CD4-positive, alpha-beta T cell treated with Interleukin-4 for 4 hours (primary cell): ENCODE data around the gene SELENOS.

Source experiments
- DNase-seq: peaks from one replicate; pipeline ENCODE4 v3.0.0-alpha.2; 2020

SELENOS gene

DNA sequence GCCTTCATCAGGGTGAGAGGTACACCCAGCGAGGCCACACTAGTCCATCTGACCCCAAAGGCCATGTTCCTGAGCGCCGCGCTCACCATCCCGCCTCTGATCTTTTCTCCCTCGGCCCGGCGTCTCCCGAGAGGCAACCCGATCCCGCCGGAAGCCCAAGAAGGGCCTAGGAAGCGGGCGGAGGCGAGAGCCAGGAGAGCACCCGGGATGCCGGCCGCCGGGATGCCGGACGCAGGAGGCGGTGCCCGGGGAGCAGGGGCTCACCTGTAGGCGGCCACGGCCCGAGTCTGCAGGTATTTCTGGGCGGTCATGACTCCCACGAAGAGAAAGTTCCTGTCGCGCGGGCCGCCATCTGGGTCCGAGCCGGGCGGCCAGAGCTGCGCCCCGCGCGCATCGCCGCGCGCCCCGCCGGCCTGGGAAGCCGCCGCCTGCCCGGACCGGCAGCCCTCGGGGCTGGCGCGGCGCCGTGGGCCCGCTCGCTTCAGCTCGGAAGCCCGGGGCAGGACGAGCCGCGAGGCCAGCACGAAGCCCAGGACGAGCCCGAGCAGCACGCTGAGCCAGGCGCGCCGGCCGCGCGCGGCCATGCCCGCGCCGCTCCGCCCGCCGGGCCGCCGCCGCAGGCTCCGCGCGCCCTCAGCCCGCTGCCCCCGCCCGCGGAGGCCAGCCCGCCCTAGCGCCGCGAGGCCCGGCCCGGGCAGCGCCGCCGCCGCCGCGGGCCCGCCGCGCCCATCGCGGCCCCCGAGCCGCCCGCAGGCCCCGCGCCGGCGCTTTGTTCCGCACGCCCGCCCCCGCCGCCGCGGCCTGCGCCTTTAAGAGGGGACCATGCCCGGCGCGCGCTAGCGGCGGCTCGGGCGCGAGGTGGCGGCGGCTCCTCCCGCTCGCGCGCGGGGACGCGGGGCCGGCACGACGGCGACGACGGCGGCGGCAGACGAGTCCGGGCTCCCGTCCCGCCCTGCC lies 26.1 kb downstream of the SELENOS start:
- no peak for DNase-seq

DNA sequence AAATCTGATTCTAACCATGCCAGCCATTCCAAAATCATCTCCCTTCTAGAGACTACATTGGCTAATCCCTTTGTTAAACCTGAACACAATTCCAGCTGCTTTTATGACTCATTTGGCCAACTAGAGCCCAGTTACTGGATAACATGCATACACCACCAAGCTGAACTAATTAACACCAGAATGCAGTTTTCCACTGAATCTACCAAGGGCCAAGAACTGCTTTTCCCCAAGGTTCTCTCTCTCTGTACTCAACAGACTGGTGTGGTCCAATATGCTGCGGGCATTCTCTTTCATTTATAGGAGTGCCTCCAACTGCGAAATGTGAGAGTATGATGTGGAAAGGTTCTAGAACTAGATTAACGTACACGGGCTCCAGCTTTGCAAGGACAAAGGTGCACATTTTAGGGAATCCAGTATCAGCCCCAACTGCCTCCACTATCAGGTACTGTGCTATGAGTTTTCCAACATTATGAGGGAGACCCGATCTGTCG lies 26.9 kb downstream of the SELENOS start:
- DNase-seq = no peak

DNA sequence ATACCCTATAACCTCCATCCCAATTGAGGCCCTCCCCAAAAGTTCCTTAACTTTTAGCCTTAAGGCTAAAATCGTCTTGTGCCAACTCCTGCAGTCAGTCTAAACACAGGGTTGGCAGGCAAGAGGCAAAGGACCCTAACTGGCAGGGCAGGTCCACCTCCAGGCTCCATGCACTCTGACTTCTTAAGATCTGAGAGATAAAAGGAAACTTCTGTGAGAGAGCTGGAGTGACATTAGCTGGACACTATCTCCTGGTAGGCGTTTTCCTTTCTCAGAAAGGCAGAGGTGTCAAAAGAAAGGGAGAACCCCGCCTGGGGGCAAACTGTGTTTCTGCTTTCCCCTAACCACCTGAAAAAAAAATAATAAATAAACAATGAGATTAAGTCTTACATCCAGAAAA lies 29.0 kb downstream of the SELENOS start:
- no peak for DNase-seq

DNA sequence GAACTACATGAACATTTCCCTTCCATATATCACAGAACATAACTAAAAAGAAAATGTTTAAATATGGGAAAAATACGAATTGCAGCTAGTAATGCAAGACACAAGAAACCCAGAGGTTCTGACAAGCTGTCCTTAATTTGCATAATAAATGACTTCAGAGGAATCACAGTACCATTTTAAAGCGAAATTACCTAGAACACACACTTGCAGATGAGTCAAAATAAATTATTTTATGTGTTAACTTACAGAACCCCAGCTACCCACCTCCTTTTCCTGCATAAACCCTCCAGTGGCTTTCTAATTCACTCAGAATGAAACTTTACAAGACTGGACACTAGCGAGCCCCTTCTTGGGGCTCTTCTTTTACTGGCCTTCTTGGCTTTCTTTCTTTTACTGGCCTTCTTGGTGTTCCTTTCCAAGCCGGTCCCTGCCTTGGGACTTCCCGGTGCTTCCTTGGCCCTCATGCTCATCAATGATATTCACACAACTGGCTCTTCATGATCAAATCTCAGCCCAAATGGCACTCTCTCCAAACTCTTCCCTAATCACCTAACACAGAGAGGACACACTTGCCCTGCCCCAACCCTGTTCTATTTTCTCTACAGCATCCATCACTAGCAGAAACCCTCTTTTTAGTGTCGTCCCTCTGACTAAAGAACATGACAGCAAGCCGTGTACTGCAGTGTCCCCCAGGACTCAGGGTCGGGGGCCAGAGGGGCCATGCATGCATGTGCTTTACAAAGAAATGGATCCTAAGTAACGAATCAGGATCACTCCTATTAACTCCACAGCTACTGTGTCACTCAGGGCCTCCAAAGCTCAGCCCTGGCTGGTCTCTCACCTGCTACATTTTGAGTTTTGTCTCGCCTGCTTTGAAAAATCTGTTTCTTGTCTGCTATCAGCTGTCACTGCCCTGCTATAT lies 30.2 kb downstream of the SELENOS start:
- peak; percentile 23 for DNase-seq

DNA sequence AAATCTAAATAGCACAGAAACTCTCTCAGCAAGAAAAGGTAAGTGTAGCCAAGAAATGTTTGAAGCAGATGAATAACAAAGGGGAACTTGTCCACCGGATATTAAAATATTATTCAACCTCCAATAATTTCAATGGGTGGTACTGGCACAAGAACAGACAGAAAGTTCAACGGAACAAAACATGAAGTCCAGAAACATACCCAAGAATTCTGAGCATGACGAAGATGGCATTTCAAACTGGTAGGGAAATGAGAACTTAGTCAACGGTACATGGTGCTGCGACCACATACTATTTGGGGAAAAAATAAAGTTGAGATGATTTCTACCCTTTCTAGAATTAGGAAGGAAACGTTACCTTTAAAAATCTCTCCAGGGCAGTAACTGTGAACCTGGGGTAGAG lies 30.9 kb downstream of the SELENOS start:
- no peak for DNase-seq

DNA sequence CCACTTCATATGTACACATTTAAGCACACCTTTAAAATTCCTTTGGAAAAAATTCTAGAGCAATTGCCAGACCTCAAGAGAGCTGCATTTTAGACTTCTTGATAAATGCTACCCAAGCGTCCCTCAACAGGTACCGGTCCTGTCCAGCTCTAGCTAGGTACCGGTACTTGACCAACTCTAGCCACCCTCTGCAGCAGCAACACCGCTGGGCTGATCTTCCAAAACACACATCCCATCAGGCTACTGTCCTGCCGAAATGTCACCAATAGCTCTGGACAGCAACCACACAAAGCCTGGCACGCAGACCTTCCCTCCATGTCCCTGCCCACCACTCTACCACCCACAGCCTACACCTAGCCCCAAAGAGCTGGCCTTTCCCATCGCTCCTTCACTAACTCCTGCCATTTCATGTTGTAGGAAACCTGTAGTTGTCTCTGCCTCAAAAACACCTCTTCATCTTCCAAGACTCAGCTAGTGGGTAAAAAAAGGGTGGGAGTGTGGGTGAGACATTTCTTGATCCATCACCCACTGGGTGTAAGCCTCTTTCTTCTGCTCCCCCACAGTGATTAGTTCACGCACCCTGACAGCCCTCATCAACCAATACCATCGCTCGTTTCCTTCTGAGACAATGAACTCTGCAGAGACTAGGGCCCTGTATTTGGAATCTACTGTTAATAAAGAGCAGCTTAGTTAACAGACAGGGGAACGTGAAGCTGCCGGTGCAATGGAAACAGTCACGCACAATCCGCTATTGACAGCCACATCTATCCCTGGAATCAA lies 32.2 kb downstream of the SELENOS start:
- DNase-seq = no peak

DNA sequence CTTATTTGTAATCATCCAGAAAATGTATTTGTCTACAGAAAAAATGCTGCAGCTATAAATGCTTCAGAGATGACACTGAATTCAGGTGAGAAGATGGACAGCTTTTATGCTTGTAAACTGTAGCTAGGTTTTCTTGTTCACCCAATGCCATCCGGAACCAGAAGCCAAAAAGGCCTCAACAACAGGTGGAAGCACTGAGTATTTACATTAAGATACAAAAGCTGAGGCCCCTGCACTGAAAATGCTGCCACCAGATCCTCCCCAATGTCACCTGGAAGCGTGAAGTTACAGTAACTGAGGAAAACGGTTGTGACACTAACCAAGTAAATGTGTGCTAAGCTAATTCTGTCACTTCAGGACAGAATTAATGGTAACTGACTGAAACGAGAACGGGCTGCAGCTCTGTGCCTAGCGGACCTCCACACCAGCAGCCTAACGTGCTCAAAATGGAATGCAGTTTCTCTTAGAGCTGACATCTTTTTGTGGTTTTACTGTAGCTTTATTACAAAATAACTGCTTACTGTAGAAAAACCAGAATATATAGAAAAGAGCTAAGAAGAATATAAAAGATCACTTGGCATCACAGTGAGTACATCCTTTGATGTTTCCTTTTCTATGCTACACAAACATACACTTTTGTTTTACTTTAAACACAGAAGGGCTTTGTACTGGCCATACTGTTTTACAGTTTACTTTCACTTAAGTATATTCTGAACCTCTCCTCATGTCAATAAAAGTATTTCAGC lies 33.1 kb downstream of the SELENOS start:
- DNase-seq = no peak

DNA sequence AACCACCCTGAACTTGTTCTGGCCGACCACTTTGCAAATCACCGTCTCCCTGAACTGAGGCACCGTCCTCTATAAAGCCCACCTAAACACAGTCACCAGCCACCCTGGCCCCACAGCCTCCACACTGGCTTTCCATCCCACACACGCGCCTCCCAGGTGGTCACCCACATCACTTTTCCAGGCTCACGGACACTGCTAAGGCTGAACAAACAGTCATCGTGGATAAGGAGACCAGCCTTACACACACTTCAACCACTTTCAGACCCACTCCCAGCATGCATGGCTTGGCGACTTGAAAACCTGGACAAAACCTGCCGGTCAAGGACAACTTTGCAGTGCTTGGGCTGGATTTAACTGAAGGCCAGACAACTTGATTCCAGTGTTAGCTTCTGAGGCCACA lies 33.9 kb downstream of the SELENOS start:
- DNase-seq = no peak

DNA sequence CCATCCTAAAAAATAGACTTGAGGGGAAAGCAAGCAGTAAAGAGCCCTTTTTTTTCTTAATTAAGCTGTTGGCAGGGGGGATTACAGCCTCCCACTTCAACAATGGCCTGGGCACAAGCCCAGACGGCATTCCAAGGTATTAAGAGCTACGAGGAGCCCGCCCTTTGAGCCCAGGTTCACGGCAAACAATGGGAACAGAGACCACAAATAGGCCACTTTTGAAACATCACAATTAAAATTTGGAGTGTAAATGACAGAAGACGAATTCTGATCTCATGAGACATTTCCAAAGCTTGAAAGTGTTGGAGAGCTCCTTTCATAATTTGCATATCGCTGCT lies 34.3 kb downstream of the SELENOS start:
- DNase-seq = no peak

DNA sequence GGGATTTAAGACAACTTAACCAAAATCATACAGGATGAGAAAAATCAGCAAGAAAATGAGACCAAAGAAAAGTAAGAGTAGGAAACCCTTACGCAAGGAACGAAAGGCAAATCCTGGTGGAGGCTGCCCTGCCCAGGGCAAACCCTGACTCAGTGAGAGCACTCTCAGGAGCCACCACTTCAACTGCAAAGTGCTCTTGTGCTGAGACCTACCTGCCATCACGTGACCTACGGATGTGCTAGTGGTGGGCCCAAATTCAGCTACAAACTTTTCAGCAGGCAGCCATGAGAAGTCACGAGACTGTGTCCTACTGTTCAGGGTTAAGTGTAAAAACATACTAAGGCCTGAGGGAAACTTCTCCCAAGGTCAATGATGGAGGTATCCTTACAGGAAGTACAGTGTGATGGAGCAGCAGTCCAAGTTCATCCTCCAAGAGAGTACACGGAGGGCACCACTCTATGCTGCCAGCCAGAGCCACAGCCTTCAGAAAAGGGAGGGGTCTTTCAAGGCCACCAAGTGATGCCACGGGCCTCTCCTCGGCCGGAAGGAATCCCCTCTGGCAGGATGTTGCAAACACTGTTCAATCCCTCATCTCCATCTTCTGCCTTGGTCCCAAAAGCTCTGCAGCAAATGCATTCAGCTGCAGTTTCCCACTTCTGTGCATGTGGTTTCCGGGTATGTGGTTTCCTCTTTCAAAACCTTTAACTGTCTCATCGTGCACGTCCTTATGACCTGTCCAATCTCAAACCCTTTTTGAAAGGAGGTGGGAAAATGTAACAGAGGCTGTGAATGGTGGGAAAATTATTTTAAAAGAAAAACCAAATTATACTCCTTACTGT lies 34.9 kb downstream of the SELENOS start:
- peak; percentile 80 for DNase-seq

DNA sequence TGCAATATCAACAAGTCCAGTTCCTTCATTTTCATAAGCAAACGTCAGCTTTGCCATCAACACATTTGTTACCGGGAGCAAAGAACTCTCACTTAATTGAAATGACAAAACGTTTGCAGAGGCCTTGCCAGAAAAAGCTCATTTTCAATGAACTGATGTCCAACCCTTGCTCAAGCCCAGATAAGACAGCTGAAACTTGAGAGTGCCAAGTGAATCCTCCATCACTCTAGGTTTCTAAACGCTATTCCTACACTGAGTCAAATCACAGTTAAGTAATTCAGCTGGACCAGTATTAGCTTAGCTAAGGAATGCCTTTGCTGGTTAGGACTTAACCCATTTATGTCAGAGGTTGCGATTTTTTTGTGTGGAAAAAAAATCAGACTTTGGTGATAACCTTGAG lies 36.9 kb downstream of the SELENOS start:
- DNase-seq = no peak

DNA sequence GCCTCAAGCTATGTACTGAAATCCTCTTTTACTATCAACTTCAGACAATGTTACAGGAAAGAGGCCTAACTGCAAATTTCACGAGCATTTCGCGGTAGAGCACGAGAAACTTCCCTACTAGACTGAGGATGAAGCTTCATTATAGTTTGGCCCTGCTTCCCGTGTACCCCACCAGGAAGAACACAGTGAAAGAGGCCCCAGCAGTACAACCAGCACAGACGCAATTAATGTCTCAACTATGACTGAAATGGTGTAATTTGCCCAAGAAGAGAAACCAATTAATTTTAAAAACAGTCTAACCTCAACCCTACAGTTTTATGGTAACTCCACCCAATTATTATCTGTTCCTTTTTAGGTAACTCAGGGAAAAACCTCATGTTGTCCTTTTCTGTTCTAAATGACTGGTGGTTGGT lies 37.6 kb downstream of the SELENOS start:
- peak; percentile 14 for DNase-seq

DNA sequence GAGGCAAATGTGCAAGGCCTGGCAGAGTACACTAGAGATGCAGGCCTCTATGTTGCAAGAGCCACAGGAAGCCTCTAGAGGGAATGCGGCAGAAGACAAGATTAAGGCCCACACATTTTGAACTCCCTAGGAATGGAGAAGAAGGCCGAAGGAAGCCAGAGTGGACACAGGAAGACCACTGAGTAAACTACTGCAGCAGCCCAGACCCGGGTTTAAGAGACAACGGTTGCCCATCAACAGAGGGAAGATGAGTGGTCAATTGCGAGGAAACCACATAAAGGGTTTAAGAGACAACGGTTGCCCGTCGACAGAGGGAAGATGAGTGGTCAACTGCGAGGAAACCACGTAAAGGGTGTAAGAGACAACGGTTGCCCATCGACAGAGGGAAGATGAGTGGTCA lies 40.0 kb downstream of the SELENOS start:
- DNase-seq = no peak

DNA sequence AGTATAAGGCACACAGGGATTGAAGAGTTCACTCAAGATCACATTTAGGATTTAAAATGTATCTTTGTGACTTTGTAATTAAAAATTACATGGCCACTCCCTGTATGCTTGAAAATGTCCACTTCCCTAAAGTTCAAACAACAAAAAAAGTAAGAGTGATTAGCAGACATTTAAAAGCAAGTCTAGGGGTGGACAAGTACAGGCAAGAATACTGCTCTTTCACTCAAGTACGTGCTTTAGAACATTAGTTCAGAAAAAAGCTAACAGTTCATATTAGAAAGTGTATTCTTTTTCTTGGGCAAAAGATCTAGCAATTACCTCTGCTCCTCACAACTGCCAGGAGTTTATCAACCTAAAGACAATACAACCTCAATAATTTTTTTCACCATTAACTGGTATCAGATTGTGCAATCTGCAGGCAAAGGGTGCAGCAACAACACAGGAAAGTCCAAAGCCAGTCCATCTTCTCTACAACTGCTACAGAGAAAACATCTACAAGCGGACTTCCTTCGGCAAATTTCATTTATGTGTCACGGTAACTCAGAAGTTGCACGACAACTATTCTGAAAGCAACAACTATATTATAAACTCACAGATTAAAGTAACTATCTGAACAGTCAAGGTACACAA lies 43.5 kb downstream of the SELENOS start:
- no peak for DNase-seq

DNA sequence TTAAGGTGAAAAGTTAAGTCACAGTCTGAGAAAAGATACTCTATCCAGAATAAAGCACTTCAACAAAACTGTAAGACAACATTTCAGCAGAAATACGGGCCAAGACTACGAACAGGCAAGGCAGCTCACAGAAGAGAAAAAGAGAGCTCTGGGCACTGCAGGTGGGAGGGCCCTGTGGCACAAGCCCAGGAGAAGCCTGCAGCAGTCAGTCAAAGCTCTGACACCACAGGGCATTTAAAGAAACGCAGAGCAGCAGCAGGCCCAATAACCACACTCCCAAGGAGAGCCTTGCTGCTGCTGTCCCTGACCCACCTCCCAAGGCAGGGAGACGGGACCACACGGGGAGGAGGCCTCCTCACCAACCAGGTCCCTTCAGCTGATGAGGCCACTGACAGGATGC lies 44.6 kb downstream of the SELENOS start:
- no peak for DNase-seq

DNA sequence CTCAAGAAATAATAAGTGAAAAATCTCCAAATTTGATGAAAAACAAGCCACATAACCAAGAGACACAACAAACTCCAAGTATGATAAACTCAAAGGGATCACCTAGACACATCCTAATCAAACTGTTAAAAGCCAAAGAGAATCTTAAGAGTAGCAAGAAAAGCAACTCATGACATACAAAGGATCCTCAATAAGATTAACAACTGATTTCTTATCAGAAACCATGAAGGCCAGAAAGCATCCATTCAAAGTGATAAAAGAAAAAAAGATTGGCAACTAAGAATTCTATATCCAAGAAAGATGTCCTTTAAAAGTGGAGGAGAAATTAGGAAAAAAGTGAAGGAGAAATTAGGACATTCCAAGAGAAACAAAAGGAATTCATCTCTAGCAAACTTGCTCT lies 49.0 kb downstream of the SELENOS start:
- no peak for DNase-seq

DNA sequence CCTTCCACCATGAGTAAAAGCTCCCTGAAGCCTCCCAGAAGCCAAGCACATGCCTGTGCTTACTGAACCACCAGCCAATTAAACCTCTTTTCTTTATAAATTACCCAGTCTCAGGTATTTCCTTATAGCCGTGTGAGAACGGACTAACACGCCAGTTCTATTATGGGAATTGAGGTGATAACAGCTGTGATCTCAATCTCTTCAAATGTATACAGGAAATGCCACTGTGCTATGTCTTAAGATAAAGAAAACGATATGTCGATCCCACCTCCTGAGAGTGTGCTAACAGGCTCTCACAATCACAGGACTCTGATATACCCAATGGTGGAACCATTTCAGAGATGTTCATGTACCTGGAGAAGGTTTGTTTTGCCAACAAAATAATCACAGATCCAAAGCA lies 51.6 kb downstream of the SELENOS start:
- no peak for DNase-seq
